GM12873 (cell line): ENCODE measurements around the gene BAZ2B.
A peak's percentile ranks its signal among the peaks of the same experiment; 100 is the strongest.

Source experiments
- CTCF ChIP-seq: IDR thresholded peaks from 2 replicates; pipeline ENCODE4 v1.5.1; 2012; ENCODE audit warnings: low read depth, mild to moderate bottlenecking, moderate library complexity, low read length, control low read depth; ENCODE audit not compliant: insufficient read depth; ENCODE audit errors: missing control alignments

BAZ2B gene

GRCh38 chr2:159558479-159558878 lies 57.9 kb downstream of the BAZ2B start:
- no peak for TF ChIP-seq CTCF

- peak; percentile 38 for TF ChIP-seq CTCF
These were observed 58.8 kb downstream of the BAZ2B start for GRCh38 chr2:159557437-159558034.

GRCh38 chr2:159555651-159556392 lies 60.5 kb downstream of the BAZ2B start:
- no peak for TF ChIP-seq CTCF

GRCh38 chr2:159553727-159554126 lies 62.6 kb downstream of the BAZ2B start:
- no peak for TF ChIP-seq CTCF

GRCh38 chr2:159551806-159552205 lies 64.5 kb downstream of the BAZ2B start:
- TF ChIP-seq CTCF: no peak

GRCh38 chr2:159550231-159550630 lies 66.1 kb downstream of the BAZ2B start:
- no peak for TF ChIP-seq CTCF

GRCh38 chr2:159549234-159549633 lies 67.1 kb downstream of the BAZ2B start:
- no peak for TF ChIP-seq CTCF
